T47D (cell line): Measurements from ENCODE around the gene GLTP.

Experiments used
- DNase-seq, 2 experiments: peaks; one replicate each; pipeline versions ENCODE4 v3.0.0 to v3.0.0-alpha.2; 2011 to 2012; ENCODE audit warnings: low read depth in 1 of 2, low spot score in 1 of 2
- JUND ChIP-seq: IDR thresholded peaks from 2 replicates; pipeline ENCODE4 v1.6.1; 2012; ENCODE audit warnings: low read depth
- in situ Hi-C: cut with HindIII; loops from 2 replicates; pipeline ENCODE4 v1.10.0; 2016; ENCODE audit warnings: low sequenced_read_pairs, low pct_unique_long_range_greater_than_20kb

GLTP gene

GRCh38 chr12:109802828-109803227 is 77.5 kb downstream of the GLTP start:
- in situ Hi-C loops, result no loop called here
- no peak for TF ChIP-seq JUND
- no peak for DNase-seq
